Pancreas (tissue), 10 donors: Measurements from ENCODE around the gene RAB6D. TPM values are rescaled to one million over a fixed set of nuclear protein-coding genes. Genes with fewer than 3 reads are reported as not detected.
"Not testable (repeated sequence)": the region's sequence is repeated elsewhere in the genome, so short reads cannot be mapped to it uniquely, and the experiment has no call there.

Source experiments
- ATAC-seq, 4 donors: fragments of 200-7000 bp; cut with Tn5 transposase; one replicate each; pipeline versions ENCODE4 v1.8.0 to v1.9.1; 2020; ENCODE audit warnings: mild to moderate bottlenecking in 4 of 4, moderate library complexity in 4 of 4
- DNase-seq, 6 donors: peaks; one replicate each; pipeline ENCODE4 v3.0.0-alpha.2; 2020
- FAIRE-seq: peaks from 2 replicates; lab custom pipeline; 2012; peaks lifted over from hg19 to GRCh38; lab: Jason Lieb, UNC
- H3K27ac ChIP-seq, 4 donors: fragments of 200-600 bp; sonication (generic); 1 replicate in 3 of 4; 2 replicates in 1 of 4; pipeline versions ENCODE4 v1.5.0 to v1.8.0; 2020
- H3K27me3 ChIP-seq, 4 donors: fragments of 200-600 bp; one replicate each; pipeline ENCODE4 v1.8.0; 2021
- H3K36me3 ChIP-seq, 3 donors: fragments of 200-600 bp; sonication (generic) in 1 of 3; one replicate each; pipeline versions ENCODE4 v1.5.0 to v1.8.0; 2020 to 2021
- H3K4me1 ChIP-seq, 3 donors: fragments of 200-600 bp; one replicate each; pipeline ENCODE4 v1.8.0; 2021
- H3K4me3 ChIP-seq, 4 donors: fragments of 200-600 bp; sonication (generic) in 2 of 4; one replicate each; pipeline versions ENCODE4 v1.5.0 to v1.8.0; 2020 to 2021
- H3K9me3 ChIP-seq, 4 donors: fragments of 200-600 bp; one replicate each; pipeline ENCODE4 v1.8.0; 2021
- CTCF ChIP-seq, 4 donors: fragments of 200-600 bp; sonication (generic) in 3 of 4; IDR thresholded peaks; one replicate each; pipeline versions ENCODE4 v1.5.0 to v1.8.0; 2021; ENCODE audit warnings: antibody characterized with exemption in 4 of 4
- WGBS, 2 donors: extraction: QIAGEN DNeasy Blood & Tissue Kit; methylation state at CpG; one replicate each; pipeline ENCODE4 v1.1.7; 2013; 5-methylcytosine and 5-hydroxymethylcytosine counted together
- intact Hi-C, 3 donors: fragments of 100-400 bp; cut with DNase I; formaldehyde crosslinking; loops; one replicate each; pipeline versions ENCODE4 v1.11.1 to v1.14.2; 2022
- polyA plus RNA-seq, 2 donors: library from polyadenylated mRNA; stranded (reverse); fragments of 200-250 nt; gene quantifications; one replicate each; pipeline ENCODE4 v1.2.3, GENCODE V29; 2013
- total RNA-seq, 6 donors: library from RNA; stranded (reverse); fragmentation: NEBNext Ultra II Directional in 4 of 6; extraction: Animal tissue kit (Norgen Biotek cat#: 25700) in 4 of 6; gene quantifications; one replicate each; pipeline versions ENCODE4 v1.2.1 to v1.2.4, GENCODE V29; 2021 to 2023
- donor health status: healthy with polysubstance abuse.
- donor health status: DM: no; HTN: no; CAD: no; lungs with moderate emphysema.
- donor health status: DM: no; HTN: no; CAD: no.
- donor health status: control.
- donor health status: control.
- donor health status: Bipolar disorder and iron deficiency.
- donor health status: DM: yes; HTN: yes; CAD: no.
- donor health status: DM: no; HTN: no; CAD: no.
- donor health status: DM: no; HTN: no; CAD: no.
- donor health status: DM: yes; HTN: yes; CAD: no.

RAB6D gene
- total and polyA plus RNA-seq, 8 donors, result 0.08 to 0.14 TPM; not detected in 6

GRCh38 chr2:131404753-131405152 is 40.8 kb upstream of the RAB6D start:
- intact Hi-C loops, result no loop called here
- Histone ChIP-seq H3K36me3 (no peaks in the 10 kb centered on the region), H3K9me3 (no peaks in the 10 kb centered on the region), H3K4me1 (no peaks in the 10 kb centered on the region), H3K27ac (no peak overlapping the region), H3K27me3 (peaks cover 0 to 8% (median 0%) of the 10 kb centered on the region in 4 donors), H3K4me3 (no peak overlapping the region)
- no peak for DNase-seq
- FAIRE-seq, result no peak
- WGBS, 2 donors, result 72 to 78% methylated on average over 12 of the region's 12 CpGs
- TF ChIP-seq CTCF (IDR thresholded peaks at IDR 0.05), result no peak
- ATAC-seq, result no peak

- Histone ChIP-seq H3K9me3 (no peaks in the 10 kb centered on the region), H3K27me3 (no peaks in the 10 kb centered on the region), H3K4me1 (no peaks in the 10 kb centered on the region), H3K4me3 (no peak overlapping the region), H3K27ac (no peak overlapping the region), H3K36me3 (no peaks in the 10 kb centered on the region)
- 63 to 68% methylated on average over 6 of the region's 6 CpGs for WGBS, 2 donors
- no peak for TF ChIP-seq CTCF (IDR thresholded peaks at IDR 0.05)
- ATAC-seq (no peak), DNase-seq (no peak), FAIRE-seq (no peak)
- intact Hi-C loops, result no loop called here
Measured at GRCh38 chr2:131402320-131403039, 38.5 kb upstream of the RAB6D start.

DNA sequence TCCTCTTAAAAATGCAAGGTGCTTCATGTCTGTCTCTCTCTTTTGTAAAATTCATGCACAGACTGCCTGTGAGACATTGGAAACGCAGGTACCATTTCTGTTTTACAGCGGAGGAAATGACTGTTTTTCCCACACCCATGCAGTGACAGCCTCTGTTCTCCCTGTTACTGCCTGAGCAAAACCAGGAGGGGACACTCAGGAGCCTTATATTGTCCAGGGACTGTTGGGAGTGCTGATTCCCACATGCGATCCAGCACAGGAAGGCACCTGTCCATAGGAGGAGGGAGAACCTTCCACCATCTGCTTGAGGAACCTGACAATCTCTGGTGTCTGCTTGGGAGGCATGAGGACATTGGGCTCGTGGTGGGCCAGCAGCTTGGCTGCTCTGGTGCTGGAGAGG is 36.9 kb upstream of the RAB6D start:
- intact Hi-C loops, result no loop called here
- H3K27ac ChIP-seq, result no peak overlapping the region
- no peaks in the 10 kb centered on the region for H3K9me3 ChIP-seq
- H3K4me1 ChIP-seq, result no peaks in the 10 kb centered on the region
- no peaks in the 10 kb centered on the region for H3K36me3 ChIP-seq
- TF ChIP-seq CTCF (IDR thresholded peaks at IDR 0.05), result no peak
- ATAC-seq, result no peak
- H3K27me3 ChIP-seq, result no peaks in the 10 kb centered on the region
- DNase-seq, result no peak
- no peak overlapping the region for H3K4me3 ChIP-seq
- no peak for FAIRE-seq
- 55 to 56% methylated on average over 4 of the region's 4 CpGs for WGBS, 2 donors

- ATAC-seq, H3K27me3 ChIP-seq, intact Hi-C loops, FAIRE-seq, H3K4me1 ChIP-seq, H3K36me3 ChIP-seq, H3K27ac ChIP-seq, H3K9me3 ChIP-seq, H3K4me3 ChIP-seq, DNase-seq: not testable (repeated sequence)
- WGBS, 2 donors, result 65 to 76% methylated on average over 4 of the region's 4 CpGs
Measured at GRCh38 chr2:131400441-131400840, 36.5 kb upstream of the RAB6D start.

DNA sequence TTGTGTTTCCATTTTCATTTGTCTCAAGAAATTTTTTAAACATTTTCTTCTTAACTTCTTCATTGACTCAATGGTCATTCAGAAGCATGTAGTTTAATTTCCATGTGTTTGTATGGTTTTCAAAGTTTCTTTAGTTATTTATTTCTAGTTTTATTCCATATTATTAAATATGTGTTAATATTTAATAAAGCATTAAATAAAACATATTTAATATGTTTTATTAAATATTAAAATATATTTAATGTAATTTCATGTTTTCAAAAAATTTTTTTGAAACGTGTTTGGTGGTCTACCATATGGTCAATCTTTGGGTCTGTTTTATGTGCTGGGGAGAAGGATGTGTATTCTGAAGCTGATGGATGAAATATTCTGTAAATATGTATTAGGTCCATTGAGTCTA is 32.2 kb upstream of the RAB6D start:
- FAIRE-seq, result peak; percentile 81
- H3K27me3 ChIP-seq, H3K9me3 ChIP-seq, DNase-seq, H3K36me3 ChIP-seq, H3K4me1 ChIP-seq, ATAC-seq, H3K4me3 ChIP-seq, intact Hi-C loops, H3K27ac ChIP-seq: not testable (repeated sequence)
- WGBS, 2 donors, result 59 to 72% methylated on average over 1 of the region's 1 CpG

DNA sequence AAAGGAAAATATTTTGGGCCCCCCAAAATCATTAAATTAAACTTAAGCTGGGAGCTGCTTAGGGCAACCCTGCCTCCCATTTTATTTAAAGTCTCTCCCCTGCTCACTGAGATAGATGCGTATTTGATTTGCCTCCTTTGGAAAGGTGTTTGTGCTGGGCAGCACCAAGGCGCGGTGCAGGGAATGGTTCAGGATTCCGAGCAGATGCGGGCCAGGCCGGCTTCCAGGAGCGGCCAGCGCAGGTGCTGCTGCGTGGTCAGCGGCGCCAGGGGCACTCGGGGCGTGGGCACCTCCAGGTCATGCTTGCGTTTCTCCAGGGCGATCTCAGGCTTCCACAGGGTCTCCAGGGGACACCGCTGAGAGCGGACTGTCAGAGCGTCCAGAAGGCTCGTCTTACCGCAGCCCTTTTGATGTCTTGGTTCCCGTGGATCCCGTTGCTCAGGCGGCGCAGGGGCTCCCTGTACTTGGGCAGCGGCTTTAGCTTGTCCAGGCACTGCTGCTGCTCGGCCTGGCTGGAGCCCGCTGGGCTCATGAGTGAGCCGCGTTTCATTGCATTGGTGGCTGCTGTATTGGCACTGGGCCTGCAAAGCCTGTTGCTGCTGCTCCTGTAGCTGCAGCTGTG is 31.2 kb upstream of the RAB6D start:
- H3K36me3 ChIP-seq, DNase-seq, intact Hi-C loops, H3K27me3 ChIP-seq, H3K4me1 ChIP-seq, FAIRE-seq, H3K27ac ChIP-seq, H3K9me3 ChIP-seq: not testable (repeated sequence)
- ATAC-seq, result peak in 3 of 4 donors; percentile 11 to 68 (median 47)
- H3K4me3 ChIP-seq, result peak overlapping the region in 1 of 4 donors; percentile 6
- WGBS, 2 donors, result 13 to 15% methylated on average over 29 of the region's 29 CpGs
